Tibial nerve (tissue), 4 donors: ENCODE results near the gene SCIMP.
"Not testable (repeated sequence)": the region's sequence is repeated elsewhere in the genome, so short reads cannot be mapped to it uniquely, and the experiment has no call there.

ENCODE experiments used
- CTCF ChIP-seq, 5 experiments: fragments of 200-600 bp in 3 of 5; fragments of 450-650 bp in 2 of 5; sonication (generic) in 3 of 5; IDR thresholded peaks; one replicate each; pipeline ENCODE4 v1.5.1; 2016 to 2019; ENCODE audit warnings: antibody characterized with exemption in 5 of 5, mild to moderate bottlenecking in 3 of 5, moderate library complexity in 2 of 5
- EP300 ChIP-seq, 2 donors: sonication (generic); formaldehyde crosslinking; IDR thresholded peaks; one replicate each; pipeline ENCODE4 v1.6.1; 2017; ENCODE audit warnings: antibody characterized with exemption in 2 of 2, mild to moderate bottlenecking in 1 of 2
- POLR2A ChIP-seq, 2 donors: fragments of 450-650 bp; IDR thresholded peaks; one replicate each; pipeline ENCODE4 v1.6.1; 2017; ENCODE audit warnings: antibody characterized with exemption in 2 of 2, mild to moderate bottlenecking in 2 of 2, moderate library complexity in 2 of 2

- not testable (repeated sequence) for TF ChIP-seq CTCF, POLR2A, EP300 (IDR thresholded peaks at IDR 0.05)
These were observed 68.7 kb downstream of the SCIMP start for GRCh38 chr17:5165791-5166564.
